GM23338 (cell line): ENCODE measurements around the gene ZGPAT. TPM values are rescaled to one million over a fixed set of nuclear protein-coding genes. Genes with fewer than 3 reads are reported as not detected.
A peak's percentile ranks its signal among the peaks of the same experiment; 100 is the strongest.

ENCODE experiments used
- ATAC-seq: fragments of 200-7000 bp; cut with Tn5 transposase; 3 replicates; pipeline ENCODE4 v1.9.1; 2020
- DNase-seq: peaks from one replicate; pipeline ENCODE4 v3.0.0-alpha.2; 2015; ENCODE audit warnings: low spot score
- H2AFZ ChIP-seq: fragments of 200-600 bp; sonication (generic); 2 replicates; pipeline ENCODE4 v1.8.0; 2016; ENCODE audit warnings: antibody characterized with exemption, mild to moderate bottlenecking, moderate library complexity
- H3F3A ChIP-seq: fragments of 200-600 bp; sonication (generic); replicated peaks from 2 replicates; pipeline ENCODE4 v1.8.0; 2017; ENCODE audit warnings: antibody characterized with exemption, mixed run types, low read depth
- H3K27ac ChIP-seq: fragments of 200-600 bp; sonication (generic); 2 replicates; pipeline ENCODE4 v1.6.1; 2016; ENCODE audit warnings: low read depth
- H3K27me3 ChIP-seq: fragments of 200-600 bp; sonication (generic); 2 replicates; pipeline ENCODE4 v1.8.0; 2016; ENCODE audit warnings: mild to moderate bottlenecking, mixed run types, moderate library complexity; ENCODE audit not compliant: insufficient read depth
- H3K36me3 ChIP-seq: fragments of 200-600 bp; sonication (generic); 2 replicates; pipeline ENCODE4 v1.8.0; 2016; ENCODE audit warnings: mild to moderate bottlenecking; ENCODE audit not compliant: insufficient read depth
- H3K4me1 ChIP-seq: fragments of 200-600 bp; sonication (generic); 2 replicates; pipeline ENCODE4 v1.8.0; 2016; ENCODE audit warnings: mild to moderate bottlenecking, moderate library complexity; ENCODE audit not compliant: insufficient read depth
- H3K4me2 ChIP-seq: fragments of 200-600 bp; sonication (generic); 2 replicates; pipeline ENCODE4 v1.7.1; 2017; ENCODE audit warnings: mixed run types
- H3K4me3 ChIP-seq: fragments of 200-600 bp; sonication (generic); 2 replicates; pipeline ENCODE4 v1.6.1; 2016; ENCODE audit warnings: mixed run types
- H3K79me2 ChIP-seq: fragments of 200-600 bp; sonication (generic); replicated peaks from 2 replicates; pipeline ENCODE4 v1.8.0; 2017; ENCODE audit warnings: mild to moderate bottlenecking; ENCODE audit not compliant: insufficient read depth
- H3K9me2 ChIP-seq: fragments of 200-600 bp; sonication (generic); 2 replicates; pipeline ENCODE4 v1.8.0; 2017; ENCODE audit not compliant: insufficient read depth
- H4K20me1 ChIP-seq: fragments of 200-600 bp; sonication (generic); replicated peaks from 2 replicates; pipeline ENCODE4 v1.8.0; 2017; ENCODE audit warnings: mild to moderate bottlenecking; ENCODE audit not compliant: insufficient read depth
- H3K27ac Mint-ChIP-seq: 2 replicates; pipeline ENCODE4 v1.8.0; 2020; ENCODE audit warnings: inconsistent platforms, mild to moderate bottlenecking, moderate library complexity, mixed read lengths
- H3K27me3 Mint-ChIP-seq: 3 replicates; pipeline ENCODE4 v1.8.0; 2022; ENCODE audit warnings: low read depth, mild to moderate bottlenecking, moderate library complexity, mixed read lengths, inconsistent platforms; ENCODE audit not compliant: insufficient read depth, poor library complexity
- H3K36me3 Mint-ChIP-seq: 3 replicates; pipeline ENCODE4 v1.8.0; 2021; ENCODE audit warnings: low read depth, mild to moderate bottlenecking, inconsistent platforms, moderate library complexity, mixed read lengths
- H3K4me1 Mint-ChIP-seq: 3 replicates; pipeline ENCODE4 v1.8.0; 2020; ENCODE audit warnings: mild to moderate bottlenecking, inconsistent platforms, mixed read lengths
- H3K4me3 Mint-ChIP-seq: 3 replicates; pipeline ENCODE4 v1.8.0; 2021; ENCODE audit warnings: moderate library complexity, mild to moderate bottlenecking, inconsistent platforms, mixed read lengths
- H3K9me3 Mint-ChIP-seq: 3 replicates; pipeline ENCODE4 v1.8.0; 2020; ENCODE audit warnings: moderate library complexity, mild to moderate bottlenecking, inconsistent platforms, mixed read lengths
- EZH2 ChIP-seq: fragments of 200-600 bp; sonication (generic); IDR thresholded peaks from one replicate; pipeline ENCODE4 v1.8.0; 2017; ENCODE audit warnings: antibody characterized with exemption, mild to moderate bottlenecking, low read depth; ENCODE audit not compliant: unreplicated experiment
- EZH2phosphoT487 ChIP-seq: fragments of 200-600 bp; sonication (generic); IDR thresholded peaks from one replicate; pipeline ENCODE4 v1.8.1; 2018; ENCODE audit warnings: antibody characterized with exemption; ENCODE audit not compliant: unreplicated experiment
- JUNB ChIP-seq: IDR thresholded peaks from one replicate; pipeline ENCODE4 v1.6.1; 2016; ENCODE audit warnings: antibody characterized with exemption; ENCODE audit not compliant: unreplicated experiment
- NANOG ChIP-seq: IDR thresholded peaks from 2 replicates; pipeline ENCODE4 v1.6.1; 2016; ENCODE audit warnings: antibody characterized with exemption, borderline replicate concordance
- POLR2AphosphoS5 ChIP-seq: IDR thresholded peaks from 2 replicates; pipeline ENCODE4 v1.6.1; 2016; ENCODE audit warnings: antibody characterized with exemption, low read depth
- ZNF114 ChIP-seq: fragments of 250-450 bp; sonication (Bioruptor Pico); IDR thresholded peaks from 2 replicates; pipeline ENCODE4 v1.5.0; 2020; ENCODE audit warnings: mild to moderate bottlenecking, moderate library complexity
- polyA plus RNA-seq: library from polyadenylated mRNA; unstranded; fragments of >200 nt; fragmentation: Nextera tagmentation; extraction: Ambion mirVana; gene quantifications from 2 replicates; pipeline ENCODE4 v1.2.1, GENCODE V29; 2016
- total RNA-seq: library from RNA; depleted of rRNA; stranded (reverse); fragments of >200 nt; shearing (Covaris generic); gene quantifications from 2 replicates; pipeline ENCODE4 v1.2.3, GENCODE V29; 2014
- TF ChIP-seq, protein P1 (sequence below): fragments of 250-450 bp; sonication (Bioruptor Pico); IDR thresholded peaks from 2 replicates; pipeline ENCODE4 v1.5.0; 2020; ENCODE audit warnings: mild to moderate bottlenecking, moderate library complexity
- TF ChIP-seq, protein P2 (sequence below): IDR thresholded peaks from one replicate; pipeline ENCODE4 v1.6.1; 2018; ENCODE audit warnings: antibody characterized with exemption; ENCODE audit not compliant: unreplicated experiment
- TF ChIP-seq, protein P3 (sequence below), 2 experiments: fragments of 200-600 bp in 1 of 2; sonication (generic) in 1 of 2; conservative IDR thresholded peaks; 2 replicates each; pipeline versions ENCODE4 v1.5.1 to v1.6.1; 2016 to 2017; ENCODE audit warnings: antibody characterized with exemption in 2 of 2, low read depth in 2 of 2, mild to moderate bottlenecking in 2 of 2, moderate library complexity in 1 of 2

Gene ZGPAT
- total and polyA plus RNA-seq, 2 experiments from 2014 or later = 25.0 to 39.2 TPM

DNA sequence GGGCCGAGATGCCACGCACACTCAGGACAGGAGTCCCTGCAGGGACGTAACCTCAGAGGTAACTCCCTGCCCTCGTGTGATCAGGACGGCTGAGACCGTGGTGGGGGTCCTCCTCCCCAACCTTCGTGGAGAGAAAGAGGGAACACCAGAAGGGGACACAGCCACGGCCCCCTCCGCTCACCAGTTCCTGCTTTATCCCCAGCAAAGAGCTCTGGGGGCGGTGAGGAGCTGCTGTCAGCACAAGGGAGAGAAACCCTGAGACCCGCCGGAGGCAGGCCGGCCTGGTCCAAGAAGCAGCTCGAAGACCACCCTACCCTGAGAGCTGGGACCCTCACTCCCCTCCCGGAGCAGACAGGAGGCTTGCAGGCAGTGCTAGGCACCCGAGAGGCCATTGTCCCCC, 76.1 kb downstream of the ZGPAT start (continued):
- TF ChIP-seq, protein P1, sequence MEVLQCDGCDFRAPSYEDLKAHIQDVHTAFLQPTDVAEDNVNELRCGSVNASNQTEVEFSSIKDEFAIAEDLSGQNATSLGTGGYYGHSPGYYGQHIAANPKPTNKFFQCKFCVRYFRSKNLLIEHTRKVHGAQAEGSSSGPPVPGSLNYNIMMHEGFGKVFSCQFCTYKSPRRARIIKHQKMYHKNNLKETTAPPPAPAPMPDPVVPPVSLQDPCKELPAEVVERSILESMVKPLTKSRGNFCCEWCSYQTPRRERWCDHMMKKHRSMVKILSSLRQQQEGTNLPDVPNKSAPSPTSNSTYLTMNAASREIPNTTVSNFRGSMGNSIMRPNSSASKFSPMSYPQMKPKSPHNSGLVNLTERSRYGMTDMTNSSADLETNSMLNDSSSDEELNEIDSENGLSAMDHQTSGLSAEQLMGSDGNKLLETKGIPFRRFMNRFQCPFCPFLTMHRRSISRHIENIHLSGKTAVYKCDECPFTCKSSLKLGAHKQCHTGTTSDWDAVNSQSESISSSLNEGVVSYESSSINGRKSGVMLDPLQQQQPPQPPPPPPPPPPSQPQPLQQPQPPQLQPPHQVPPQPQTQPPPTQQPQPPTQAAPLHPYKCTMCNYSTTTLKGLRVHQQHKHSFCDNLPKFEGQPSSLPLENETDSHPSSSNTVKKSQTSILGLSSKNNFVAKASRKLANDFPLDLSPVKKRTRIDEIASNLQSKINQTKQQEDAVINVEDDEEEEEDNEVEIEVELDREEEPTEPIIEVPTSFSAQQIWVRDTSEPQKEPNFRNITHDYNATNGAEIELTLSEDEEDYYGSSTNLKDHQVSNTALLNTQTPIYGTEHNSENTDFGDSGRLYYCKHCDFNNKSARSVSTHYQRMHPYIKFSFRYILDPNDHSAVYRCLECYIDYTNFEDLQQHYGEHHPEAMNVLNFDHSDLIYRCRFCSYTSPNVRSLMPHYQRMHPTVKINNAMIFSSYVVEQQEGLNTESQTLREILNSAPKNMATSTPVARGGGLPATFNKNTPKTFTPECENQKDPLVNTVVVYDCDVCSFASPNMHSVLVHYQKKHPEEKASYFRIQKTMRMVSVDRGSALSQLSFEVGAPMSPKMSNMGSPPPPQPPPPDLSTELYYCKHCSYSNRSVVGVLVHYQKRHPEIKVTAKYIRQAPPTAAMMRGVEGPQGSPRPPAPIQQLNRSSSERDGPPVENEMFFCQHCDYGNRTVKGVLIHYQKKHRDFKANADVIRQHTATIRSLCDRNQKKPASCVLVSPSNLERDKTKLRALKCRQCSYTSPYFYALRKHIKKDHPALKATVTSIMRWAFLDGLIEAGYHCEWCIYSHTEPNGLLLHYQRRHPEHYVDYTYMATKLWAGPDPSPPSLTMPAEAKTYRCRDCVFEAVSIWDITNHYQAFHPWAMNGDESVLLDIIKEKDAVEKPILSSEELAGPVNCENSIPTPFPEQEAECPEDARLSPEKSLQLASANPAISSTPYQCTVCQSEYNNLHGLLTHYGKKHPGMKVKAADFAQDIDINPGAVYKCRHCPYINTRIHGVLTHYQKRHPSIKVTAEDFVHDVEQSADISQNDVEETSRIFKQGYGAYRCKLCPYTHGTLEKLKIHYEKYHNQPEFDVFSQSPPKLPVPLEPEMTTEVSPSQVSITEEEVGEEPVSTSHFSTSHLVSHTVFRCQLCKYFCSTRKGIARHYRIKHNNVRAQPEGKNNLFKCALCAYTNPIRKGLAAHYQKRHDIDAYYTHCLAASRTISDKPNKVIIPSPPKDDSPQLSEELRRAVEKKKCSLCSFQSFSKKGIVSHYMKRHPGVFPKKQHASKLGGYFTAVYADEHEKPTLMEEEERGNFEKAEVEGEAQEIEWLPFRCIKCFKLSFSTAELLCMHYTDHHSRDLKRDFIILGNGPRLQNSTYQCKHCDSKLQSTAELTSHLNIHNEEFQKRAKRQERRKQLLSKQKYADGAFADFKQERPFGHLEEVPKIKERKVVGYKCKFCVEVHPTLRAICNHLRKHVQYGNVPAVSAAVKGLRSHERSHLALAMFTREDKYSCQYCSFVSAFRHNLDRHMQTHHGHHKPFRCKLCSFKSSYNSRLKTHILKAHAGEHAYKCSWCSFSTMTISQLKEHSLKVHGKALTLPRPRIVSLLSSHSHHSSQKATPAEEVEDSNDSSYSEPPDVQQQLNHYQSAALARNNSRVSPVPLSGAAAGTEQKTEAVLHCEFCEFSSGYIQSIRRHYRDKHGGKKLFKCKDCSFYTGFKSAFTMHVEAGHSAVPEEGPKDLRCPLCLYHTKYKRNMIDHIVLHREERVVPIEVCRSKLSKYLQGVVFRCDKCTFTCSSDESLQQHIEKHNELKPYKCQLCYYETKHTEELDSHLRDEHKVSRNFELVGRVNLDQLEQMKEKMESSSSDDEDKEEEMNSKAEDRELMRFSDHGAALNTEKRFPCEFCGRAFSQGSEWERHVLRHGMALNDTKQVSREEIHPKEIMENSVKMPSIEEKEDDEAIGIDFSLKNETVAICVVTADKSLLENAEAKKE (CRISPR knock-in tag) = no peak
- TF ChIP-seq NANOG (no peak), EZH2 (no peak), EZH2phosphoT487 (no peak)
- TF ChIP-seq, protein P2, sequence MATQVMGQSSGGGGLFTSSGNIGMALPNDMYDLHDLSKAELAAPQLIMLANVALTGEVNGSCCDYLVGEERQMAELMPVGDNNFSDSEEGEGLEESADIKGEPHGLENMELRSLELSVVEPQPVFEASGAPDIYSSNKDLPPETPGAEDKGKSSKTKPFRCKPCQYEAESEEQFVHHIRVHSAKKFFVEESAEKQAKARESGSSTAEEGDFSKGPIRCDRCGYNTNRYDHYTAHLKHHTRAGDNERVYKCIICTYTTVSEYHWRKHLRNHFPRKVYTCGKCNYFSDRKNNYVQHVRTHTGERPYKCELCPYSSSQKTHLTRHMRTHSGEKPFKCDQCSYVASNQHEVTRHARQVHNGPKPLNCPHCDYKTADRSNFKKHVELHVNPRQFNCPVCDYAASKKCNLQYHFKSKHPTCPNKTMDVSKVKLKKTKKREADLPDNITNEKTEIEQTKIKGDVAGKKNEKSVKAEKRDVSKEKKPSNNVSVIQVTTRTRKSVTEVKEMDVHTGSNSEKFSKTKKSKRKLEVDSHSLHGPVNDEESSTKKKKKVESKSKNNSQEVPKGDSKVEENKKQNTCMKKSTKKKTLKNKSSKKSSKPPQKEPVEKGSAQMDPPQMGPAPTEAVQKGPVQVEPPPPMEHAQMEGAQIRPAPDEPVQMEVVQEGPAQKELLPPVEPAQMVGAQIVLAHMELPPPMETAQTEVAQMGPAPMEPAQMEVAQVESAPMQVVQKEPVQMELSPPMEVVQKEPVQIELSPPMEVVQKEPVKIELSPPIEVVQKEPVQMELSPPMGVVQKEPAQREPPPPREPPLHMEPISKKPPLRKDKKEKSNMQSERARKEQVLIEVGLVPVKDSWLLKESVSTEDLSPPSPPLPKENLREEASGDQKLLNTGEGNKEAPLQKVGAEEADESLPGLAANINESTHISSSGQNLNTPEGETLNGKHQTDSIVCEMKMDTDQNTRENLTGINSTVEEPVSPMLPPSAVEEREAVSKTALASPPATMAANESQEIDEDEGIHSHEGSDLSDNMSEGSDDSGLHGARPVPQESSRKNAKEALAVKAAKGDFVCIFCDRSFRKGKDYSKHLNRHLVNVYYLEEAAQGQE = no peak

DNA sequence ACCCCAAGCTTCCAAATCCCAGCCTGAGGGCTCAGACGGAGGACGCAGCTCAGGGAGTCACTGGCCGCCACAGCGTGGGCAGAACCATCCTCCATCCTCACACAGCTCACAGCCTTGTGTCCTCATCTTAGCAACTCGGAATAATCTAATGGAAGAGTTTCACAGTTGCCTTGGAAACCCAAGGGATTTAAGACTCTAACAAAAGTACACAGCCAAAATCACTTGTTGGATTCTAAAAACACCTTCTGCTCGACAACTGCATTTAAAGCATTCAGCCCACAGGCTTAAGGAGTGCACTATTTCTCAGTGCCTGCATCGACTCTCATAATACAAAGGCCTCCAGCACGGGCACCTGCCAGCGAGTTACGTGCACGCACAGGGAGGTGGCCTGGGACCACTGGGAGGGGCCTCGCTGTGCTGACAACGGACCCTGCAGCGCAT, 77.9 kb downstream of the ZGPAT start:
- ATAC-seq (no peak; the same call in 2 of the 3 replicates), DNase-seq (no peak)
- H3K27ac Mint-ChIP-seq = no peak overlapping the region; the same call in 1 of the 2 replicates
- no peaks in the 10 kb centered on the region for H3K4me1 ChIP-seq
- H3K9me2 ChIP-seq = no peaks in the 10 kb centered on the region
- no peak overlapping the region for H3K4me3 Mint-ChIP-seq
- no peak overlapping the region for H3K4me2 ChIP-seq
- no peak overlapping the region for H3K4me3 ChIP-seq
- H3K27me3 ChIP-seq = no peaks in the 10 kb centered on the region
- H2AFZ ChIP-seq = no peak overlapping the region
- peaks cover 14% of the 10 kb centered on the region for H4K20me1 ChIP-seq
- peaks cover 10% of the 10 kb centered on the region for H3K27me3 Mint-ChIP-seq
- H3K27ac ChIP-seq = 0 out of 2 replicates have a peak overlapping the region, but pooled peaks have one; percentile 50
- H3K36me3 ChIP-seq = no peaks in the 10 kb centered on the region
- H3F3A ChIP-seq = peaks cover 18% of the 10 kb centered on the region
- H3K36me3 Mint-ChIP-seq = no peaks in the 10 kb centered on the region; the same call in 2 of the 3 replicates
- H3K79me2 ChIP-seq = peaks cover 7% of the 10 kb centered on the region
- no peaks in the 10 kb centered on the region; the same call in 2 of the 3 replicates for H3K9me3 Mint-ChIP-seq
- H3K4me1 Mint-ChIP-seq = no peaks in the 10 kb centered on the region; the same call in 1 of the 3 replicates
- TF ChIP-seq JUNB (no peak), POLR2AphosphoS5 (no peak), NANOG (no peak), ZNF114 (CRISPR knock-in tag) (no peak)
- TF ChIP-seq, protein P2 = no peak
- TF ChIP-seq, protein P3, sequence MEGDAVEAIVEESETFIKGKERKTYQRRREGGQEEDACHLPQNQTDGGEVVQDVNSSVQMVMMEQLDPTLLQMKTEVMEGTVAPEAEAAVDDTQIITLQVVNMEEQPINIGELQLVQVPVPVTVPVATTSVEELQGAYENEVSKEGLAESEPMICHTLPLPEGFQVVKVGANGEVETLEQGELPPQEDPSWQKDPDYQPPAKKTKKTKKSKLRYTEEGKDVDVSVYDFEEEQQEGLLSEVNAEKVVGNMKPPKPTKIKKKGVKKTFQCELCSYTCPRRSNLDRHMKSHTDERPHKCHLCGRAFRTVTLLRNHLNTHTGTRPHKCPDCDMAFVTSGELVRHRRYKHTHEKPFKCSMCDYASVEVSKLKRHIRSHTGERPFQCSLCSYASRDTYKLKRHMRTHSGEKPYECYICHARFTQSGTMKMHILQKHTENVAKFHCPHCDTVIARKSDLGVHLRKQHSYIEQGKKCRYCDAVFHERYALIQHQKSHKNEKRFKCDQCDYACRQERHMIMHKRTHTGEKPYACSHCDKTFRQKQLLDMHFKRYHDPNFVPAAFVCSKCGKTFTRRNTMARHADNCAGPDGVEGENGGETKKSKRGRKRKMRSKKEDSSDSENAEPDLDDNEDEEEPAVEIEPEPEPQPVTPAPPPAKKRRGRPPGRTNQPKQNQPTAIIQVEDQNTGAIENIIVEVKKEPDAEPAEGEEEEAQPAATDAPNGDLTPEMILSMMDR (conservative IDR thresholded peaks at IDR 0.05; ENCODE audit: low read depth in 2 of 2) = no peak
